HEK293 (cell line): ENCODE results near the gene RSPH9.

Experiments
- GLIS2 ChIP-seq: fragments of 450-650 bp; formaldehyde crosslinking; IDR thresholded peaks from 2 replicates; pipeline ENCODE4 v1.5.1; 2016; ENCODE audit warnings: missing biosample characterization, missing genetic modification characterization
- PRDM4 ChIP-seq: fragments of 450-650 bp; formaldehyde crosslinking; IDR thresholded peaks from 2 replicates; pipeline ENCODE4 v1.5.1; 2017; ENCODE audit warnings: missing biosample characterization, missing genetic modification characterization
- SP2 ChIP-seq: fragments of 450-650 bp; formaldehyde crosslinking; IDR thresholded peaks from 2 replicates; pipeline ENCODE4 v1.5.1; 2016; ENCODE audit warnings: missing biosample characterization, missing genetic modification characterization
- TSHZ1 ChIP-seq: fragments of 450-650 bp; formaldehyde crosslinking; IDR thresholded peaks from 2 replicates; pipeline ENCODE4 v1.5.1; 2016; ENCODE audit warnings: missing biosample characterization, missing genetic modification characterization, borderline replicate concordance
- ZNF292 ChIP-seq: fragments of 450-650 bp; formaldehyde crosslinking; IDR thresholded peaks from 2 replicates; pipeline ENCODE4 v1.5.1; 2016; ENCODE audit warnings: low read depth, missing biosample characterization, missing genetic modification characterization, borderline replicate concordance
- ZSCAN18 ChIP-seq: fragments of 450-650 bp; formaldehyde crosslinking; IDR thresholded peaks from 2 replicates; pipeline ENCODE4 v1.5.1; 2016; ENCODE audit warnings: missing biosample characterization, missing genetic modification characterization
- TF ChIP-seq, protein P1 (sequence below): fragments of 450-650 bp; formaldehyde crosslinking; IDR thresholded peaks from 2 replicates; pipeline ENCODE4 v1.5.1; 2016; ENCODE audit warnings: missing biosample characterization, missing genetic modification characterization
- TF ChIP-seq, protein P2 (sequence below): fragments of 450-650 bp; formaldehyde crosslinking; IDR thresholded peaks from 2 replicates; pipeline ENCODE4 v1.5.1; 2016; ENCODE audit warnings: missing biosample characterization, missing genetic modification characterization

DNA sequence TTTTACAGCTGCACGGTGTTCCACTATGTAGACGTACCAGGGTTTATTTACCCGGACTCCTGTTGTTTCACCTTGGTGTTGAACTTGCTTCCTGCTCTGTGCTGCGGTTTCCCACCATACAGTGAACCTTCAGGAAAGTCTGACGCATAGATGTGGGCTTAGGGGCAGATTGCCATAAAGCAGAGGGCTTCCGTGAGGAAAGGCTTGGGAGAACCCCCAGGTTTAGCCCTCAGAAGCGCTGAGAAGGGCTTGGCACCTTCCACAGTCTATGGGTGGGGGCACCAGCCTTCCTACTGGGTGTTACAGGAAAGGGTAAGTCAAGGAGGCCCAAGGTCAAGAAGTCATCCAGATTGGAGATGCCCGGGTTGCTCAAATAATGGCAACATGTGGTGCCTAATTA is 62.0 kb downstream of the RSPH9 start:
- TF ChIP-seq, protein P1, sequence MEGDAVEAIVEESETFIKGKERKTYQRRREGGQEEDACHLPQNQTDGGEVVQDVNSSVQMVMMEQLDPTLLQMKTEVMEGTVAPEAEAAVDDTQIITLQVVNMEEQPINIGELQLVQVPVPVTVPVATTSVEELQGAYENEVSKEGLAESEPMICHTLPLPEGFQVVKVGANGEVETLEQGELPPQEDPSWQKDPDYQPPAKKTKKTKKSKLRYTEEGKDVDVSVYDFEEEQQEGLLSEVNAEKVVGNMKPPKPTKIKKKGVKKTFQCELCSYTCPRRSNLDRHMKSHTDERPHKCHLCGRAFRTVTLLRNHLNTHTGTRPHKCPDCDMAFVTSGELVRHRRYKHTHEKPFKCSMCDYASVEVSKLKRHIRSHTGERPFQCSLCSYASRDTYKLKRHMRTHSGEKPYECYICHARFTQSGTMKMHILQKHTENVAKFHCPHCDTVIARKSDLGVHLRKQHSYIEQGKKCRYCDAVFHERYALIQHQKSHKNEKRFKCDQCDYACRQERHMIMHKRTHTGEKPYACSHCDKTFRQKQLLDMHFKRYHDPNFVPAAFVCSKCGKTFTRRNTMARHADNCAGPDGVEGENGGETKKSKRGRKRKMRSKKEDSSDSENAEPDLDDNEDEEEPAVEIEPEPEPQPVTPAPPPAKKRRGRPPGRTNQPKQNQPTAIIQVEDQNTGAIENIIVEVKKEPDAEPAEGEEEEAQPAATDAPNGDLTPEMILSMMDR: no peak
- TF ChIP-seq ZNF292 (no peak), PRDM4 (tag by site-specific recombination) (no peak), TSHZ1 (no peak), GLIS2 (tag by site-specific recombination) (no peak), SP2 (tag by site-specific recombination) (no peak), ZSCAN18 (tag by site-specific recombination) (no peak)
- TF ChIP-seq, protein P2, sequence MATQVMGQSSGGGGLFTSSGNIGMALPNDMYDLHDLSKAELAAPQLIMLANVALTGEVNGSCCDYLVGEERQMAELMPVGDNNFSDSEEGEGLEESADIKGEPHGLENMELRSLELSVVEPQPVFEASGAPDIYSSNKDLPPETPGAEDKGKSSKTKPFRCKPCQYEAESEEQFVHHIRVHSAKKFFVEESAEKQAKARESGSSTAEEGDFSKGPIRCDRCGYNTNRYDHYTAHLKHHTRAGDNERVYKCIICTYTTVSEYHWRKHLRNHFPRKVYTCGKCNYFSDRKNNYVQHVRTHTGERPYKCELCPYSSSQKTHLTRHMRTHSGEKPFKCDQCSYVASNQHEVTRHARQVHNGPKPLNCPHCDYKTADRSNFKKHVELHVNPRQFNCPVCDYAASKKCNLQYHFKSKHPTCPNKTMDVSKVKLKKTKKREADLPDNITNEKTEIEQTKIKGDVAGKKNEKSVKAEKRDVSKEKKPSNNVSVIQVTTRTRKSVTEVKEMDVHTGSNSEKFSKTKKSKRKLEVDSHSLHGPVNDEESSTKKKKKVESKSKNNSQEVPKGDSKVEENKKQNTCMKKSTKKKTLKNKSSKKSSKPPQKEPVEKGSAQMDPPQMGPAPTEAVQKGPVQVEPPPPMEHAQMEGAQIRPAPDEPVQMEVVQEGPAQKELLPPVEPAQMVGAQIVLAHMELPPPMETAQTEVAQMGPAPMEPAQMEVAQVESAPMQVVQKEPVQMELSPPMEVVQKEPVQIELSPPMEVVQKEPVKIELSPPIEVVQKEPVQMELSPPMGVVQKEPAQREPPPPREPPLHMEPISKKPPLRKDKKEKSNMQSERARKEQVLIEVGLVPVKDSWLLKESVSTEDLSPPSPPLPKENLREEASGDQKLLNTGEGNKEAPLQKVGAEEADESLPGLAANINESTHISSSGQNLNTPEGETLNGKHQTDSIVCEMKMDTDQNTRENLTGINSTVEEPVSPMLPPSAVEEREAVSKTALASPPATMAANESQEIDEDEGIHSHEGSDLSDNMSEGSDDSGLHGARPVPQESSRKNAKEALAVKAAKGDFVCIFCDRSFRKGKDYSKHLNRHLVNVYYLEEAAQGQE (tag by site-specific recombination): no peak
